ENCODE measurements around the gene CARD14.

GRCh38 chr17:80247561-80247960 lies 77.7 kb downstream of the CARD14 start:
- TF ChIP-seq CTCF (IDR thresholded peaks at IDR 0.05; ENCODE audit: low read depth, low read length): no peak
- TF ChIP-seq MAX (IDR thresholded peaks at IDR 0.05; ENCODE audit: low read depth, low read length): no peak
- no peak for TF ChIP-seq POLR2A (IDR thresholded peaks at IDR 0.05; ENCODE audit: extremely low read depth, insufficient read length)

Data from NB4 (cell line).